Spleen (tissue), 7 donors: ENCODE results near the gene XPNPEP2.

Source experiments
- CTCF ChIP-seq, 11 experiments: fragments of 200-600 bp in 7 of 11; fragments of 450-650 bp in 4 of 11; sonication (generic) in 4 of 11; IDR thresholded peaks in 8 of 11; conservative IDR thresholded peaks in 3 of 11; 1 replicate in 7 of 11; 2 replicates in 4 of 11; pipeline versions ENCODE4 v1.4.0 to v1.8.0; 2016 to 2021; ENCODE audit warnings: antibody characterized with exemption in 11 of 11, inconsistent platforms in 4 of 11, mild to moderate bottlenecking in 1 of 11
- POLR2A ChIP-seq, 3 donors: fragments of 450-650 bp; IDR thresholded peaks; one replicate each; pipeline ENCODE4 v1.5.1; 2017; ENCODE audit warnings: antibody characterized with exemption in 3 of 3, mild to moderate bottlenecking in 1 of 3
- POLR2AphosphoS5 ChIP-seq, 3 donors: sonication (generic); formaldehyde crosslinking; IDR thresholded peaks; one replicate each; pipeline ENCODE4 v1.5.1; 2017; ENCODE audit warnings: antibody characterized with exemption in 3 of 3
- donor health status: DM: no; HTN: no; CAD: no; lungs with moderate emphysema.
- donor health status: DM: no; HTN: no; CAD: no.
- donor health status: DM: no; HTN: no; CAD: no.

DNA sequence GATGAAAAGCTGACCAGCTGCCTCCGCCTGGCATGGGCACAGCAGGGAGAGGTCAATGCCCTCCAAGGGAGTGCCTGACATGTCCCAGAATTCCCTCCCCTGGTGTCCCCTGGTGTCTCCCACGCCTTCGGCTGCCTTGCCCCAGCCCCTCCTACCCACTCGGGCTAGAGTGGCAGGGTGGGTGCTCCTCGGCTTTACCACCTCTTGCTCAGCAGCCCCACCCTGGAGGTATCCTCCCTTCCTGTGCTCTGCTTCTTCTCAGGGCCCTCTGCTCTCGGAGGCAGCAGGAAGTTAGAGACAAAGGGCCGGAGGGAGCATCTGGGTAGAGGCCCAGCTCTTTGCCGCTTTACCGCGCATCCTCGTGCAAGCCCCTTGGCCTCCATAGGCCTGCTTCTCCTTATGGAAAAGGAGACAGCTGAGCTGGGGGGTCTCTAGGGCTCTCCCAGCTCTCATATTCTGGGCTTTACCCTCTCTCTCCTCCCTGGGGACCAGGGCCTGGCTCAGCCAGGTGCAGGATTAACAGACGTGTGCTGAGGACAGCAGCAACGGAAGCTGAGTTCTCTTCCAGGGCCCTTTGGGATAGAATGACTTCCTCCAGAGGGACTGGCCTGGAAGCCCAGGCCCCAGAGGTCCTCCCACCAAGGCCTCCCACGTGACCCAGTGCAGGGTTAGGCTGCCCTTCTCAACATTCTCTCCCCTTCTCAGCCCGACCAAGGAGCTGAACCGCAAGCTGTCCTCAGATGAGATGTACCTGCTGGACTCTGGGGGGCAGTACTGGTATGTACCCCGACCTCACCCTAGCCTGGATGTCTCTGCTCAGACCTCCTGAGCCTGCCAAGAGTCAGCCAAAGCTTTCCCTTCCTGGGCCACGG lies 17.2 kb downstream of the XPNPEP2 start:
- TF ChIP-seq CTCF (IDR thresholded peaks at IDR 0.05 in 8 of 11, conservative IDR thresholded peaks at IDR 0.05 in 3 of 11) (peak in 1 of 11 experiments; percentile 23), POLR2A (IDR thresholded peaks at IDR 0.05) (no peak), POLR2AphosphoS5 (IDR thresholded peaks at IDR 0.05) (peak in 2 of 3 donors; percentile 13 to 56)
